ENCODE data around the gene NDST1.

DNA sequence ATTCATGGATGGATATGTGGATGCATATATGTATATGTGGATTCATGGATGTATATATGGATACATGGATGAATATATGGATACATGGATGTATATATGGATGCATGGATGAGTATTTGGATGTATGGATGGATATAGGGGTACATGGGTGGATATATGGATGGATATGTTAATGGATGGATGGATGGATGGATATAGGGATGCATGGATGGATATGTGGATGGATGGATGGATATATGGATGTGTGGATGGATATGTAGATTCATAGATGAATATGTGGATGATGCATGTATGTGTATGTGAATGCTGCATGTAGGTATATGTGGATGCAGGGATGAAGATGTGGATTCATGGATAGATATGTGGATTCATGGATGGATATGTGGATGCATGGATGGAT is 79.1 kb downstream of the NDST1 start:
- TF ChIP-seq GATA2 (IDR thresholded peaks at IDR 0.05; ENCODE audit: low read depth, low read length) (no peak), GATA3 (IDR thresholded peaks at IDR 0.05; ENCODE audit: low read depth, low read length) (no peak)

All from SH-SY5Y (cell line).